ENCODE measurements around the gene PLLP. TPM values are rescaled to one million over a fixed set of nuclear protein-coding genes. Genes with fewer than 3 reads are reported as not detected.

The PLLP gene
- total RNA-seq, 1 donor from 2014 or later: not detected

DNA sequence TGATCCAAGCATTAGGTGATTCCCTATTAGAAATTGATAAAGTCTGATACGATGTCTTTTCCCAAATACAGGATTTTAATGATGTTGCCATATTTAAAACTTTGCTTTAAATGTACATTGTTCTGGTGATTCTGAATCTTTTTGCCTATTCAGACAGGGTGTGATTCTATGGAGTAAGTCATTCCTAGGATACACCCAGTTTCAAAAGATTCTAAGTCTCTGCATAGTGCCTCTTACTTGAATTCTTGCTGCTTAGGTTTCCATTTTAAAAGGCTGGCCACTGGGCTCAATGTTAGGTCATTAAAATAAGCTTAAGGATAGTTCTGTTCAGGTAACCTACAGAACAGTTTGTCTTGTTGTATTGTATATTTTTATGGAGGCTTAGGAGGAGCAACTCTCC lies 61.4 kb downstream of the PLLP start:
- H3K36me3 Mint-ChIP-seq (ENCODE audit: low read depth): peaks cover 85% of the 10 kb centered on the region
- H3K27me3 Mint-ChIP-seq: no peaks in the 10 kb centered on the region
- ATAC-seq (ENCODE audit: low read depth): no peak
- DNase-seq: no peak
- TF ChIP-seq, protein P1, sequence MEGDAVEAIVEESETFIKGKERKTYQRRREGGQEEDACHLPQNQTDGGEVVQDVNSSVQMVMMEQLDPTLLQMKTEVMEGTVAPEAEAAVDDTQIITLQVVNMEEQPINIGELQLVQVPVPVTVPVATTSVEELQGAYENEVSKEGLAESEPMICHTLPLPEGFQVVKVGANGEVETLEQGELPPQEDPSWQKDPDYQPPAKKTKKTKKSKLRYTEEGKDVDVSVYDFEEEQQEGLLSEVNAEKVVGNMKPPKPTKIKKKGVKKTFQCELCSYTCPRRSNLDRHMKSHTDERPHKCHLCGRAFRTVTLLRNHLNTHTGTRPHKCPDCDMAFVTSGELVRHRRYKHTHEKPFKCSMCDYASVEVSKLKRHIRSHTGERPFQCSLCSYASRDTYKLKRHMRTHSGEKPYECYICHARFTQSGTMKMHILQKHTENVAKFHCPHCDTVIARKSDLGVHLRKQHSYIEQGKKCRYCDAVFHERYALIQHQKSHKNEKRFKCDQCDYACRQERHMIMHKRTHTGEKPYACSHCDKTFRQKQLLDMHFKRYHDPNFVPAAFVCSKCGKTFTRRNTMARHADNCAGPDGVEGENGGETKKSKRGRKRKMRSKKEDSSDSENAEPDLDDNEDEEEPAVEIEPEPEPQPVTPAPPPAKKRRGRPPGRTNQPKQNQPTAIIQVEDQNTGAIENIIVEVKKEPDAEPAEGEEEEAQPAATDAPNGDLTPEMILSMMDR (IDR thresholded peaks at IDR 0.05): no peak
- H3K4me3 Mint-ChIP-seq: no peak overlapping the region
- POLR2A ChIA-PET: no interaction called here
- intact Hi-C loops (cut with micrococcal nuclease): no loop called here
- H3K9me3 Mint-ChIP-seq: peaks cover 4% of the 10 kb centered on the region
- H3K4me1 Mint-ChIP-seq: no peaks in the 10 kb centered on the region
- H3K27ac Mint-ChIP-seq: no peak overlapping the region
- CTCF ChIA-PET: no interaction called here

GRCh38 chr16:57216968-57217367 lies 67.5 kb downstream of the PLLP start:
- no peak overlapping the region for H3K4me3 Mint-ChIP-seq
- no peaks in the 10 kb centered on the region for H3K4me1 Mint-ChIP-seq
- ATAC-seq (ENCODE audit: low read depth): no peak
- TF ChIP-seq, protein P1 (IDR thresholded peaks at IDR 0.05): no peak
- DNase-seq: no peak
- intact Hi-C loops (cut with micrococcal nuclease): no loop called here
- H3K9me3 Mint-ChIP-seq: peaks cover 20% of the 10 kb centered on the region
- H3K27me3 Mint-ChIP-seq: no peaks in the 10 kb centered on the region
- POLR2A ChIA-PET: no interaction called here
- no peak overlapping the region for H3K27ac Mint-ChIP-seq
- CTCF ChIA-PET: no interaction called here
- H3K36me3 Mint-ChIP-seq (ENCODE audit: low read depth): peaks cover 90% of the 10 kb centered on the region

GRCh38 chr16:57213462-57213861 lies 71.0 kb downstream of the PLLP start:
- Mint-ChIP-seq H3K4me3 (no peak overlapping the region), H3K9me3 (peaks cover 15% of the 10 kb centered on the region), H3K27me3 (no peaks in the 10 kb centered on the region), H3K36me3 (ENCODE audit: low read depth) (peaks cover 82% of the 10 kb centered on the region), H3K4me1 (no peaks in the 10 kb centered on the region), H3K27ac (no peak overlapping the region)
- no peak for DNase-seq
- intact Hi-C loops (cut with micrococcal nuclease): no loop called here
- CTCF ChIA-PET: no interaction called here
- no peak for ATAC-seq (ENCODE audit: low read depth)
- TF ChIP-seq, protein P1 (IDR thresholded peaks at IDR 0.05): no peak
- POLR2A ChIA-PET: no interaction called here

GRCh38 chr16:57209780-57210179 lies 74.7 kb downstream of the PLLP start:
- ATAC-seq (ENCODE audit: low read depth) (no peak), DNase-seq (no peak)
- TF ChIP-seq, protein P1 (IDR thresholded peaks at IDR 0.05): no peak
- Mint-ChIP-seq H3K4me3 (no peak overlapping the region), H3K27me3 (no peaks in the 10 kb centered on the region), H3K27ac (no peak overlapping the region), H3K9me3 (no peaks in the 10 kb centered on the region), H3K36me3 (ENCODE audit: low read depth) (peaks cover 79% of the 10 kb centered on the region), H3K4me1 (no peaks in the 10 kb centered on the region)
- POLR2A ChIA-PET: no interaction called here
- CTCF ChIA-PET: no interaction called here
- intact Hi-C loops (cut with micrococcal nuclease): no loop called here

DNA sequence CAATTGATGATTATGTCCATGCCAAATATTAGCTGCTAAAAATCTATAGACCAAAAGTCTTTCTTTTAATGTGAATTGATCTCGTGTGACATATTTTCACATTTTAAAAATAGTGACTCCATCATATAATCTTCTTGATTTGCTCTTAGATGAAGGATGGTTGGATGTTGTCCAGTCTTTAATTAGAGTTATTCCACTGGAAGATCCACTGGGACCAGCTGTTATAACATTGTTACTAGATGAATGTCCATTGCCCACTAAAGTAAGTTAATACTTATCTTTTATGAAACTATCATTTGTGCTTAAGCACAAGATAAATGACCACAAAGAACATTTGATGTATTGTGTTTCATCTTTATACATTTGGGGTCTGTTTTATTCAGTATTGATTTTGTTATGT lies 75.5 kb downstream of the PLLP start:
- Mint-ChIP-seq H3K36me3 (ENCODE audit: low read depth) (peaks cover 74% of the 10 kb centered on the region), H3K27me3 (no peaks in the 10 kb centered on the region), H3K4me3 (no peak overlapping the region), H3K27ac (no peak overlapping the region), H3K9me3 (no peaks in the 10 kb centered on the region), H3K4me1 (no peaks in the 10 kb centered on the region)
- intact Hi-C loops (cut with micrococcal nuclease): no loop called here
- ATAC-seq (ENCODE audit: low read depth): no peak
- POLR2A ChIA-PET: no interaction called here
- CTCF ChIA-PET: no interaction called here
- DNase-seq: no peak
- TF ChIP-seq, protein P1 (IDR thresholded peaks at IDR 0.05): no peak

Other genes starting within 250 kb of the PLLP start
- gene CPNE2, start 192.1 kb downstream of the PLLP start, total RNA-seq: 7.4 and 8.3 TPM in 2 replicates
- 131 and 147 TPM in 2 replicates for gene PSME3IP1, start 98.6 kb downstream of the PLLP start, total RNA-seq
- gene RSPRY1, start 98.3 kb downstream of the PLLP start, total RNA-seq: 32.6 and 39.9 TPM in 2 replicates
- gene ARL2BP, start 39.4 kb downstream of the PLLP start, total RNA-seq: 27.1 and 29.4 TPM in 2 replicates
- 276 and 288 TPM in 2 replicates for gene CCL22, start 74.1 kb upstream of the PLLP start, total RNA-seq
- 0.27 and 0.31 TPM in 2 replicates for gene CX3CL1, start 87.8 kb upstream of the PLLP start, total RNA-seq
- gene CCL17, start 120.1 kb upstream of the PLLP start, total RNA-seq: 6.7 and 7.0 TPM in 2 replicates
- 47.1 and 52.3 TPM in 2 replicates for gene CIAPIN1, start 162.7 kb upstream of the PLLP start, total RNA-seq
- gene COQ9, start 162.8 kb upstream of the PLLP start, total RNA-seq: 30.4 and 34.1 TPM in 2 replicates
- 52.2 and 56.6 TPM in 2 replicates for gene POLR2C, start 178.0 kb upstream of the PLLP start, total RNA-seq
- 0.66 and 0.73 TPM in 2 replicates for gene DOK4, start 201.8 kb upstream of the PLLP start, total RNA-seq

All from activated B cell treated with CpG ODN at 0.5 μM for 24 hours (primary cell).